GM18505 (cell line): ENCODE measurements around the gene LIPC.

Source experiments
- ATAC-seq: cut with Tn5 transposase; IDR thresholded peaks from one replicate; pipeline ENCODE4 v1.9.1; 2021; ENCODE audit not compliant: unreplicated experiment
- POLR2A ChIP-seq: IDR thresholded peaks from 4 replicates; pipeline ENCODE4 v1.6.1; 2011; ENCODE audit warnings: borderline replicate concordance; ENCODE audit not compliant: insufficient read depth, insufficient read length; ENCODE audit errors: extremely low read depth

Gene LIPC

DNA sequence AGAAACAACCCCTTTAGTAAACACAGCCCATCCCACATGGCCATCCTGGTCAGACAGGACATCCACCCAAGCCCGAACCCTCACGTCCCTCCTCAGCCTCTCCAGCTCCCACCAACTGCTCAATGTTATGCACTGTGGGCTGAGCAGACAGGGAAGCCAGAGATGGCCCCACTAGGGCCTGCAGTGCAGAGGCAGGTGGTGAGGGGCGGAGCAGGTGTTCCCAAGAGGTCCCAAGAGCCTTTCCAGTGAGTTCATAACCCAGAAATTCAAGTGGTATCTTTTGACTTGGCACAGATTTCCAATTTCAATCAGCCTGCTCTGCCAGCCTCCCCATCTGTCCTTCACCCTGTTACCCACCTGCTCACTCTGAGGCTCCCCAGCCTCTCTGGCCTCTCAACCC, 130.3 kb downstream of the LIPC start:
- ATAC-seq, result no peak
- TF ChIP-seq POLR2A, result no peak

DNA sequence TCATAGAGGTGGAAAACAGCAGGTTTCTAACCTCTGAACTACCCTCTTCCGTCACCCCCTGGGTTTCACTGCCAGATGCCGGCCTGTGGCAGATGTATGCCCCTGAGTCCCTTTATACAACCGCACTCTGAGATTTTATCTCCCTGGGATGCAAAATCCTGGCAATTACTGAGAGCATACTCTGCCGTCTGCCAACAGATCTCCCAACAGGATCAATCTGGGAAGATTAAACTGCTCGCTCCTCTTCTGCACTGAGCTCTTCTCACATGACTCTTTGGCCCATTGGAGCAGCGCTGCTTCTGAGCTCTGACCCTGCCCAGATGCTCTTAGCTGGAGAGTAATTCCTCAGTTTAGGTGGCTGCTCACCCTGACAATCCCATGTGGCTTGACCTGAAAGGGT, 133.2 kb downstream of the LIPC start:
- no peak for ATAC-seq
- TF ChIP-seq POLR2A, result no peak

DNA sequence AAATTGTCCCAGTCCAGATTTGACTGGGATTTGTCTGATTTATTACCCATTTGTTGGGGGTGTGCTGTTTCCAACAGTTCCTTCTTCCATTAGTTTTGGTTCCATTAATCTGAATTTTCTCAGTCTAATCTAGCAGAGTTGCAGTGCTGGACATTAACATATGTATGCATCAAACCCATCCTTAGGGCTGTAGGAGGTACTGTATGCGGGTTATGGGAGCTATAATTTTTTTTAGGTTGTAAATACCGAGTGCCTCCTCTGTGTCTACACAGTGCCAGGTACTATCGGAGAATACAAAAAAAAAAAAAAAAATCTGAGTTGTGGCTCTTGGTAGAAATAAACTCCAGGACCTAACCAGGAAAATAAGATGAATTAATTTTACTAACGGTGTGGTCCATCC, 133.8 kb downstream of the LIPC start:
- ATAC-seq, result no peak
- TF ChIP-seq POLR2A, result no peak

DNA sequence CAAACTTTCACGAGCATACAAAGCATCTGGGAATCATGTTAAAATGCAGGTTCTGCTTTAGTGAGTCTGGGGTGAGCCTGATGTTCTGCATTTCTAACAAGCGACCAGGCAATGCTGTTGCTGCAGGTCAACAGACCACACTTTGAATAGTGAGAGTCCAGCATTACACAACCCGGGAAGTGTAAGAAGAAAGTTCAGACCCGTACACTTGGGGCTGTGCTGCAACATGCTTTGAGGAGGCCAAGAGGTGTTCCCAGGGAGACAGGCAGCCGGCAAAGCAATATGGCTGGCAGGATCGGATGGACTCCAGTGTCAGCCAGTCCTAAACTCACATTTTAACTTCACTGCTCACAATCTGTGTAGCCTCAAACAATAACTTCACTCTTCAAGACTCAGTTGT, 134.2 kb downstream of the LIPC start:
- TF ChIP-seq POLR2A, result no peak
- no peak for ATAC-seq

DNA sequence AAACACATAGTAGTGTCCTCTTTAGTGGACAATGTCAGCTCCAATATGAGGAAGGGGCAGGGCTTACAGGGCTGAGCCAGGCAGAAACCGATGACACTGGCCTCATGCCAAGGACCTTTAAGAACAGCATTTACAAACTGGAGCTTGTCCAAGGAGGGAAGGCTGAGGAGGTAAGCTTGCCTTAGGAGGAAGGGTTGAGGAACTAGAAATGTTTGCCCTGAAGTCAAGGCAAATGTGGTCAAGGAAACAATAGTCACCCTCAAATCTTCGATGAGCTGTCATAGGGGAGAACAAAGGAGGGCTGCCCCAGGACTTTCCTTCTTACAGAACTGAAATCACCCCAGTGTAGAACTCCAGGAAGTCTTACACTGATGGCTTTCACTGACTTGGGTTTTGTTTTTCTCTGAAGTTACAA, 136.4 kb downstream of the LIPC start:
- no peak for ATAC-seq
- no peak for TF ChIP-seq POLR2A

DNA sequence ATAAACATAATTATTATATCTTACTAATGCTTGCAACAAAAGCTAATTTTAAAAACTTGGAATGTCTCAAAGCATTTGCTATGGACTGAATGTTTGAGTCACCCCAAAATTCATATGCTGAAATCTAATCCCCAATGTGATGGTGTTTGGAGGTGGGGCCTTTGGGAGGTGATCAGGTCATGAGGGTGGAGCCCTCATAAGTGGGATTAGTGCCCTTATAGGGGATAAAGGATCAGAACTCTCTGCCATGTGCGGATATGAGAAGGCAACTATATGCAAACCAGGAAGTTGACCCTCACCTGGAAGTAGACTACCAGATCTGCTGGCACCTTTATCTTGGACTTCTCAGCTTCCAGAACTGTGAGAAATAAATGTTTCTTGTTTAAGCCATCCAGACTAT, 137.7 kb downstream of the LIPC start:
- no peak for ATAC-seq
- TF ChIP-seq POLR2A, result no peak

DNA sequence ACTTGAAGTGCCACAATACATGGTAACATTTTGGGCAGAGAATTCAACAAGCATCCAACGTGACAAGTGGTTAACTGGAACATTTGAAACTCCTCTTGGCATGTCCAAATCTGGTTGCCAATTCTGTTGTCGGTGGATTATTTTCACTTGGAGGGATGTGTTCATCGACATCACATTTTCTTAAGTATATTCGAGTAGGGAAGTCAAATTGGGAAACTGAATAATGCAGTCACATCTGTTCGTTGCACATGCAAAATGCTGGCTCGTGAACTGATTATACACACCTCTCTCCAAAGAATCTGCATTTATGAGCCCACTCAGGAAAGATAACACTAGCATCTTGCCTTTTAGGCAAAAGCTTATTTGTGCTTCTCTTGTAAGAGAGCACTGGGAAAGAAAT, 139.7 kb downstream of the LIPC start:
- ATAC-seq, result no peak
- no peak for TF ChIP-seq POLR2A

DNA sequence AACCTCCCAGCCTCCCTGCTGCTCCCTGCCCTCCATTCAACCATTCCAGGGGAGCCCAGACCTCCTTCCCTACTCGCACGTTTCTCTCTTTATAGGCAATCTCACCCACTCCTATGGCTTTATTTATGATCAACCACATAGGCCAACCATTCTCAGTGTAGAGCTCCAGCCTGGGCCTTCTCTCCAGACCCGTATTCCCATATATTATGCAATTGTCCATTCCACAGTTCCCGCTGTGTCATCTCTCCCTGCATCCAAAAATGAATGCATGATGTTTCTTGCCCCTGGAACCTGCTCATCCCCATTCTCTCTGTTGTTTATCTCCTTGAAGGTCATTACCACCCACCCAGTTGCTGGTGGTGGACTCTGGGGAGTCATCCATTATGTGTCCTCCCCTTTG, 140.7 kb downstream of the LIPC start:
- TF ChIP-seq POLR2A, result no peak
- ATAC-seq, result no peak

DNA sequence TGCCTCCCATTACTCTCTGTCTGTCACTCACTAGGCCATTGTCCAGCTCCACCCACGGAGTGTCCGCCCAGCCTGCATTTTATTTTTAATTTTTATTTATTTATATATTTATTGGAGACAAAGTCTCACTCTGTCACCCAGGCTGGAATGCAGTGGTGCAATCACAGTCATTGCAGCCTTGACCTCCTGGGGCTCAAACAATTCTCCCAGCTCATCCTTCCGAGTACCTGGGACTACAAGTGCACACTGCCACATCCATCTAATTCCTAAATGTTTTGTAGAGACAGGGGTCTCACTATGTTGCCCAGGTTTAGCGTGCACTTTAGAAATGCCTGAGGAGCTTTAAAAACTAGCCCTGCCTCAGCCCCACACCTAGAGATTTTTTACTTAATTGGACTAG, 141.5 kb downstream of the LIPC start:
- TF ChIP-seq POLR2A, result no peak
- no peak for ATAC-seq

DNA sequence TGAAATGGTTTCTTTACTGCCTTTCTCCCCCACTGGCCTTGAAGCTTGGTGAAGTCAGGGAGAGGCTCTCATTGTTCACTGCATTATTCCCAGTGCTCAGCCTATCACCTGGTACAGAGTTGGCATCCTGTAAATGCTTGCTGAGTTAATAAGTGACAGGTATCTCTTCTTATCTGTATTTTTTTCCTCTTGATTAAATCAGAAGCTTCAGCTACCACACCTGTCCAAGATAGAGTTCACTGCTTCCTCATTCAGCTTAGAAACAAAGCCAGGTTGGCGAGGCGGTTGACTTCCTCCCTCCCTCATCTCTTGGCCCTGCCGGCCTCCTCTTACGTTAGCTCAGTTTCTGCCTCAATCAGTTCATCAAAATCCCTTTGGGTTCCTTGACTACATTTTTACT, 142.8 kb downstream of the LIPC start:
- no peak for ATAC-seq
- TF ChIP-seq POLR2A, result no peak

DNA sequence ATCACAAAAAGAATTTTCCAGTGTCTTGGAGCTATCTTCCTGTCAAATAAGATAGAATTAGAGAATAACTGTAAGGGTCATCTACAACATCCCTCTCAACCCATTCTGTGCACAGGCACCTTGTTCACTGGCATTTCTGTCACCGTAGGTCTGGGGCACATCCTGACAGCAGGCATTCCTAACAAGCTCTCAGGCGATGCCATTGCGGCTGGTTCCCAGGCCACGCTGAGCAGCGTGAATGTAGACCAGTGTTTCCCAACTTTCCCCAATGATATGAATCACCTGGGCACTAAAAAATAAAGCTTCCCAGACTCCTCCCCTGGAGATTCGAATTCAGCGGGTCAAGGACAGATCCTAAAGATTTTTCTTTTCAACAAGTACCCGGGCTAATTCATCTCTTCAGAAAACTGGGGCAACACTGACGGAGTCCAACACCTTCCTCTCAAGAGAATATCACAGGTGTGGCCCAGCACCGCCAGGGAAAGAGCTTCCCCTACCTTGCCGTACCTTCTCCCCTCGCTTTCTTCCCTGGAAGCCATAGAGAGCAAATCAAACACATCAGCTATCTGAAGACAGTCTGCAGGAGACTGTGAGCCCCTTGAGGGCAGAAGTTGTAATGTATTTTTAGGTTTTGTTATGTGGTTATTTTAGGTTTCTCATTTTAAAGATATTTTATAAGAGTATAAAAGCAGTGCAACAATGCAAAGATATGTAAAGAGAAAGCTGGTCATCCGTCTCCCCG, 143.4 kb downstream of the LIPC start:
- no peak for ATAC-seq
- no peak for TF ChIP-seq POLR2A

DNA sequence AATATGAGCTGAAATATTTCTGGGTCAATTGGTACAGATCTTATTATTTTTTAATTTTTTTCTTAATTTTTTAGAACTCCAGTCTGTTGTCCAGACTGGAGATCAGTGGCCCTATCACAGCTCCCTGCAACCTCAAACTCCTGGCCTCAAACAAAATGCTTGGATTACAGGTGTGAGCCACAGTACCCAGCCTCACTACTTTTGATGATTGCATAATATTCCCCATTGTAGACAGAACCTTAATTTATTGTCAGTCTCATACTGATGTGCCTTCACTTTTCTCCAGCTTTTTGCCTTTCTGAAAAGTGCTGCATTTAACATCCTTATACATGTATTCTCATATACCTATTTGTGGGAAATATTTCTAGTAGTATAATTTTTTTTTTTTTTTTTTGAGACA, 144.9 kb downstream of the LIPC start:
- no peak for ATAC-seq
- TF ChIP-seq POLR2A, result no peak

DNA sequence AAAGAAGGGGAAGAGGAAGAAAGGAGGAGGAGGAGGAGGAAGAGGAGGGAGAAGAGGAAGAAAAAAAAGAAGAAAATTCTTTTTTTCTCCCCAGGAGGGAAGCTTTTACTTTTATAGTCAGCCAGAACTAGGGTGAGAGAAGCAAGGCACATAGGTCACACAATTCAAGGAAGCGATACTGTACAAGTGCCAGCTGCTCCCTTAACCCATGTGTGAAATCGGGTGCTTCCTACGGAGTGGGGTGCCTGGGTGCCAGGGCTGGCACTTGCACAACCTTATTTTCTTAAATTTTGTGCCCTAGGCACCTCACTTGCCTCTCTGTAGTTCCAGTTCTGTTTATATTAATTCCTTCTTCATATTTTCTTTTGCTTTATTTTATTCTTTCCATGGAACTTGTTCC, 150.4 kb downstream of the LIPC start:
- ATAC-seq, result no peak
- TF ChIP-seq POLR2A, result no peak

DNA sequence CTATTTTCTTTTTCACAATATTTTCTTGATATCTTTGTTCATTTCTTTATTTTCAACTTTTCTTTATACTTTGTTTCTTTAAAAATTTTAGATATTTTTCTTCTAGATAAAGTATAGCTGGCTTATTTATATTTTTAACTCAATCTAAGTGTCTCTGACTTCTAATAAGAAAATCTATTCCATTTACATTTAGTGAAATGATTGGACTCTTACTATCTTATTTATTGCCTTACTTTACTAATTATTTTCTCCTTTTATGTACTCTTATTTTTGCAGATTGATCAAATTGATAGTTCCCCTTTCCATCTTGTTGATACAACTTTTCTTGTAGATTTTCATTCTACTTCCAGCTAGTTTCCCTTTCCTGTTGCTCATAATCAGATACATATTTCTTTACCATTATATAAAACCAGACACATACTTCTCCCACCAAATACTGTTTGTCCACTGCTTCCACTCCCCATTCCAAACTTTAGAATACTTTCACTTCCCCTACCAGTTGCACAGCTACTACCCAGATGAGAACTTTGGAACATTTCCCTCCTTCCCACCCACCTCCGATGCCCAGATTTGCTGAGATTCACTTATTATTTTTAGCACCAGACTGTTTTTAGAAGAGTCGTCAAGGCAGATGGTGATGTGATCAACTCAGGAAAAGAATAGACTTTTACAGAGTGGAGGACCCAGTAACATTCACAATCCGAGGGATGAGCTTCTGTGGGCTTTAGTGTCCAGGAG, 151.5 kb downstream of the LIPC start:
- no peak for TF ChIP-seq POLR2A
- ATAC-seq, result no peak
